Transverse colon (tissue), 4 donors: ENCODE measurements around the gene DACT3. TPM values are rescaled to one million over a fixed set of nuclear protein-coding genes. Genes with fewer than 3 reads are reported as not detected.

Experiments used
- DNase-seq: peaks from one replicate; pipeline ENCODE4 v3.0.0-alpha.2; 2019
- H3K27ac ChIP-seq, 4 donors: fragments of 200-600 bp; sonication (generic); 2 replicates each; pipeline ENCODE4 v1.5.1; 2016 to 2018; ENCODE audit warnings: inconsistent platforms in 4 of 4
- H3K27me3 ChIP-seq: fragments of 200-600 bp; sonication (generic); 2 replicates; pipeline ENCODE4 v1.5.1; 2017; ENCODE audit warnings: inconsistent platforms
- H3K36me3 ChIP-seq, 4 donors: fragments of 200-600 bp; sonication (generic); 2 replicates each; pipeline ENCODE4 v1.5.1; 2017 to 2019; ENCODE audit warnings: inconsistent platforms in 4 of 4
- H3K4me1 ChIP-seq, 4 donors: fragments of 200-600 bp; sonication (generic); 2 replicates each; pipeline ENCODE4 v1.5.1; 2017 to 2020; ENCODE audit warnings: inconsistent platforms in 4 of 4
- H3K4me3 ChIP-seq, 4 donors: fragments of 200-600 bp; sonication (generic); 1 replicate in 1 of 4; 2 replicates in 3 of 4; pipeline versions ENCODE4 v1.5.1 to v1.6.1; 2017 to 2019; ENCODE audit warnings: inconsistent platforms in 4 of 4
- H3K9me3 ChIP-seq, 2 donors: fragments of 200-600 bp; sonication (generic); 2 replicates each; pipeline ENCODE4 v1.5.1; 2017 to 2019; ENCODE audit warnings: inconsistent platforms in 2 of 2
- CTCF ChIP-seq, 5 experiments: fragments of 200-600 bp in 3 of 5; fragments of 450-650 bp in 2 of 5; sonication (generic) in 3 of 5; IDR thresholded peaks; 1 replicate in 2 of 5; 2 replicates in 3 of 5; pipeline ENCODE4 v1.5.1; 2016 to 2017; ENCODE audit warnings: antibody characterized with exemption in 5 of 5, inconsistent platforms in 3 of 5, mild to moderate bottlenecking in 2 of 5, moderate library complexity in 1 of 5
- EP300 ChIP-seq: sonication (generic); formaldehyde crosslinking; IDR thresholded peaks from one replicate; pipeline ENCODE4 v1.6.1; 2017; ENCODE audit warnings: antibody characterized with exemption, low read depth
- POLR2A ChIP-seq: fragments of 450-650 bp; IDR thresholded peaks from one replicate; pipeline ENCODE4 v1.6.1; 2016; ENCODE audit warnings: antibody characterized with exemption, mild to moderate bottlenecking, moderate library complexity
- POLR2AphosphoS5 ChIP-seq, 3 donors: sonication (generic); formaldehyde crosslinking; IDR thresholded peaks; one replicate each; pipeline ENCODE4 v1.6.1; 2016; ENCODE audit warnings: antibody characterized with exemption in 3 of 3
- WGBS, 2 donors: methylation state at CpG; one replicate each; pipeline ENCODE4 v1.1.5; 2018; ENCODE audit warnings: low coverage in 1 of 2; 5-methylcytosine and 5-hydroxymethylcytosine counted together
- in situ Hi-C, 4 donors: fragments of 200-750 bp; cut with MboI; loops; one replicate each; pipeline versions ENCODE4 v1.15.0 to v1.15.1; 2017; ENCODE audit warnings: low sequenced_read_pairs in 3 of 4, low pct_ligation_motif_present in 1 of 4, low pct_unique_long_range_greater_than_20kb in 1 of 4
- intact Hi-C: fragments of 100-400 bp; cut with DNase I; formaldehyde crosslinking; loops from one replicate; pipeline ENCODE4 v1.15.1; 2023; ENCODE audit warnings: low total_unique reads
- total RNA-seq, 4 donors: library from RNA; depleted of rRNA; stranded (reverse); fragments of >200 nt; gene quantifications; one replicate each; pipeline ENCODE4 v1.1.0, GENCODE V29; 2016

Gene DACT3
- total RNA-seq, 4 donors from 2014 or later = 5.3 to 27.1 (median 7.5) TPM

- intact Hi-C loops = loop anchor here (5.0 kb wide), 2 partner anchors 61 to 146 kb away; partner anchors contain the start of genes DACT3, FKRP and STRN4
- WGBS, 2 donors = 0% methylated on average over 11 to 51 of the region's 51 CpGs
- Histone ChIP-seq H3K4me1 (peaks cover 19 to 42% (median 29%) of the 10 kb centered on the region in 4 donors), H3K9me3 (no peaks in the 10 kb centered on the region), H3K27me3 (no peaks in the 10 kb centered on the region), H3K27ac (peak within 1 kb of the TSS; percentile 97 to 100 (median 98)), H3K36me3 (peaks cover 0 to 6% (median 0%) of the 10 kb centered on the region in 4 donors), H3K4me3 (peak within 1 kb of the TSS; percentile 99 to 100 (median 100))
- DNase-seq = no peak
- in situ Hi-C loops = no loop called here
- TF ChIP-seq POLR2AphosphoS5 (IDR thresholded peaks at IDR 0.05) = peak; percentile 57 to 94 (median 87)
- TF ChIP-seq EP300 = no peak
- no peak for TF ChIP-seq CTCF (IDR thresholded peaks at IDR 0.05)
- peak; percentile 94 for TF ChIP-seq POLR2A
Measured at GRCh38 chr19:46601318-46602224, 59.4 kb downstream of the DACT3 start, which contains the start of gene CALM3. CALM3 (plus strand) TSS chr19:46601330; CDS start chr19:46601435, 105 bp downstream.

- intact Hi-C loops = loop anchor here (5.0 kb wide), 2 partner anchors 62 to 147 kb away; partner anchors contain the start of genes DACT3, FKRP and STRN4
- Histone ChIP-seq H3K4me1 (peaks cover 19 to 42% (median 29%) of the 10 kb centered on the region in 4 donors), H3K4me3 (peak overlapping the region; percentile 71 to 100 (median 100)), H3K27me3 (no peaks in the 10 kb centered on the region), H3K36me3 (no peaks in the 10 kb centered on the region), H3K9me3 (no peaks in the 10 kb centered on the region), H3K27ac (peak overlapping the region; percentile 97 to 100 (median 98))
- WGBS, 2 donors = 0 to 1% methylated on average over 5 to 87 of the region's 93 CpGs
- peak; percentile 98 for DNase-seq
- in situ Hi-C loops = no loop called here
- TF ChIP-seq POLR2A (peak; percentile 84), POLR2AphosphoS5 (IDR thresholded peaks at IDR 0.05) (peak; percentile 32 to 70 (median 65)), EP300 (no peak), CTCF (IDR thresholded peaks at IDR 0.05) (peak in 2 of 5 experiments; percentile 9 to 14)
Measured at GRCh38 chr19:46600384-46601317, 60.3 kb downstream of the DACT3 start.

GRCh38 chr19:46599716-46600373, 61.1 kb downstream of the DACT3 start:
- Histone ChIP-seq H3K27me3 (no peaks in the 10 kb centered on the region), H3K36me3 (no peaks in the 10 kb centered on the region), H3K4me3 (peak overlapping the region; percentile 71 to 100 (median 100)), H3K4me1 (peaks cover 12 to 34% (median 26%) of the 10 kb centered on the region in 4 donors), H3K9me3 (no peaks in the 10 kb centered on the region), H3K27ac (peak overlapping the region; percentile 97 to 100 (median 98))
- intact Hi-C loops = loop anchor here (5.0 kb wide), 2 partner anchors 62 to 147 kb away; partner anchors contain the start of genes DACT3, FKRP and STRN4
- DNase-seq = no peak
- WGBS, 2 donors = 61 to 80% methylated on average over 1 to 9 of the region's 9 CpGs
- TF ChIP-seq POLR2AphosphoS5 (IDR thresholded peaks at IDR 0.05) = no peak
- TF ChIP-seq CTCF (IDR thresholded peaks at IDR 0.05) = no peak
- TF ChIP-seq POLR2A = no peak
- TF ChIP-seq EP300 = no peak
- in situ Hi-C loops = no loop called here
